Neural cell (in vitro differentiated cells): Measurements from ENCODE around the gene CNOT10. TPM values are rescaled to one million over a fixed set of nuclear protein-coding genes. Genes with fewer than 3 reads are reported as not detected.

ENCODE experiments used
- H2AFZ ChIP-seq: fragments of 200-600, 300-800 bp; sonication (generic), shearing (Covaris generic); 2 replicates; pipeline ENCODE4 v1.6.0; 2014; ENCODE audit warnings: low read depth, mild to moderate bottlenecking, antibody characterized with exemption, low read length, moderate library complexity
- H3F3A ChIP-seq: fragments of 200-600 bp; shearing (Covaris generic); 2 replicates; pipeline ENCODE4 v1.6.1; 2016; ENCODE audit warnings: mild to moderate bottlenecking, moderate library complexity, mixed read lengths, antibody characterized with exemption, low read length; ENCODE audit not compliant: insufficient read depth, poor library complexity, severe bottlenecking
- H3K27ac ChIP-seq: fragments of 200-600, 300-800 bp; sonication (generic), shearing (Covaris generic); 2 replicates; pipeline ENCODE4 v1.5.1; 2014; ENCODE audit warnings: mild to moderate bottlenecking, low read length, moderate library complexity
- H3K27me3 ChIP-seq: fragments of 300-800, 200-600 bp; sonication (generic), shearing (Covaris generic); 2 replicates; pipeline ENCODE4 v1.6.0; 2014; ENCODE audit warnings: mild to moderate bottlenecking, low read depth, low read length, moderate library complexity; ENCODE audit not compliant: insufficient read depth
- H3K36me3 ChIP-seq: fragments of 300-800, 200-600 bp; sonication (generic), shearing (Covaris generic); 2 replicates; pipeline ENCODE4 v1.5.1; 2014; ENCODE audit warnings: mild to moderate bottlenecking, antibody characterized with exemption, low read length, moderate library complexity; ENCODE audit not compliant: insufficient read depth
- H3K4me2 ChIP-seq: fragments of 300-800, 200-600 bp; sonication (generic), shearing (Covaris generic); 2 replicates; pipeline ENCODE4 v1.6.0; 2014; ENCODE audit warnings: mild to moderate bottlenecking, low read length
- H3K4me3 ChIP-seq: fragments of 300-800, 200-600 bp; sonication (generic), shearing (Covaris generic); 2 replicates; pipeline ENCODE4 v1.5.1; 2014; ENCODE audit warnings: mild to moderate bottlenecking, low read length, moderate library complexity
- H3K79me2 ChIP-seq: fragments of 200-600 bp; shearing (Covaris generic); replicated peaks from 2 replicates; pipeline ENCODE4 v1.6.0; 2014; ENCODE audit warnings: mild to moderate bottlenecking, low read length, moderate library complexity; ENCODE audit not compliant: insufficient read depth
- H3K9ac ChIP-seq: fragments of 300-800, 200-600 bp; sonication (generic), shearing (Covaris generic); 2 replicates; pipeline ENCODE4 v1.6.1; 2016; ENCODE audit warnings: mild to moderate bottlenecking, low read length, mixed read lengths
- H3K9me2 ChIP-seq: fragments of 200-600 bp; shearing (Covaris generic); 2 replicates; pipeline ENCODE4 v1.6.1; 2016; ENCODE audit warnings: mild to moderate bottlenecking, low read length, mixed read lengths; ENCODE audit not compliant: insufficient read depth
- H3K9me3 ChIP-seq: fragments of 200-600, 300-800 bp; sonication (generic), shearing (Covaris generic); 2 replicates; pipeline ENCODE4 v1.6.1; 2016; ENCODE audit warnings: mild to moderate bottlenecking, mixed run types, low read length, moderate library complexity, mixed read lengths
- H4K20me1 ChIP-seq: fragments of 200-600 bp; shearing (Covaris generic); 2 replicates; pipeline ENCODE4 v1.6.1; 2016; ENCODE audit warnings: mild to moderate bottlenecking, mixed run types; ENCODE audit not compliant: insufficient read depth
- CTCF ChIP-seq: fragments of 450-650 bp; IDR thresholded peaks from 2 replicates; pipeline ENCODE4 v1.5.1; 2014; ENCODE audit warnings: antibody characterized with exemption, mild to moderate bottlenecking, moderate library complexity; ENCODE audit not compliant: poor library complexity, severe bottlenecking
- EP300 ChIP-seq: fragments of 450-650 bp; conservative IDR thresholded peaks from 2 replicates; pipeline ENCODE4 v1.6.1; 2014; ENCODE audit warnings: antibody characterized with exemption, mild to moderate bottlenecking, moderate library complexity; ENCODE audit not compliant: poor library complexity, severe bottlenecking
- EZH2 ChIP-seq: fragments of 200-600, 300-800 bp; shearing (Covaris generic), sonication (generic); IDR thresholded peaks from 2 replicates; pipeline ENCODE4 v1.6.1; 2014; ENCODE audit warnings: antibody characterized with exemption, low read length, borderline replicate concordance, mild to moderate bottlenecking; ENCODE audit not compliant: insufficient read depth, poor library complexity, severe bottlenecking
- MXI1 ChIP-seq: fragments of 450-650 bp; conservative IDR thresholded peaks from 2 replicates; pipeline ENCODE4 v1.6.1; 2014; ENCODE audit warnings: antibody characterized with exemption, mild to moderate bottlenecking; ENCODE audit not compliant: poor library complexity, severe bottlenecking
- POLR2AphosphoS5 ChIP-seq: IDR thresholded peaks from 2 replicates; pipeline ENCODE4 v1.6.1; 2012
- RAD21 ChIP-seq: fragments of 450-650 bp; conservative IDR thresholded peaks from 2 replicates; pipeline ENCODE4 v1.6.1; 2014; ENCODE audit warnings: antibody characterized with exemption, mild to moderate bottlenecking, moderate library complexity
- REST ChIP-seq: IDR thresholded peaks from 2 replicates; pipeline ENCODE4 v1.6.1; 2012; ENCODE audit warnings: borderline replicate concordance
- SMC3 ChIP-seq: fragments of 450-650 bp; conservative IDR thresholded peaks from 2 replicates; pipeline ENCODE4 v1.6.1; 2014; ENCODE audit warnings: antibody characterized with exemption, mild to moderate bottlenecking, moderate library complexity; ENCODE audit not compliant: poor library complexity
- TAF1 ChIP-seq: IDR thresholded peaks from 2 replicates; pipeline ENCODE4 v1.6.1; 2012; ENCODE audit warnings: low read depth
- polyA plus RNA-seq: library from polyadenylated mRNA; depleted of rRNA; stranded (reverse); fragments of >200 nt; gene quantifications from 2 replicates; pipeline ENCODE4 v1.2.3, GENCODE V29; 2014

The CNOT10 gene
- polyA plus RNA-seq, 1 donor from 2014 or later: 53.8 TPM

DNA sequence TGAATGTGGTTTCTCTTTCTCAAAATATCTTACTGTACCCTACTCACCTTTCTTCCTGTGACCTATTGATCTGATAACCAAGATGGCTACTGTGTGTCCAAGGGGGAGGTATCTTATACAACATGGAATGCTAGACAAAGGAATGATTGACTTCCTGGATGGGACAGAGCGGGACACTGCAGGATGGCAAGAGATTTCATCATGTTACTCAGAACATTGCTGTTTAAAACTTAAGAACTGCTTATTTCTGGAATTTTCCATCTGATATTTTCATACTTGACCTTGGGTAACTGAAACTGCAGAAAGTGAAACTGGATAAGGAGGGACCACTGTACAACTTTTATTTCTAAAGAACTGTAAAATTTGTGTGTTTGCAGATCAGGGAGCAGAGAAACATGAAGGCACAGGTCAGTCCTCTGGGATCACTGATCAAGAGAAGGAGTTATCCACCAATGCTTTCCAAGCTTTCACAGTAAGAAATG is 18.5 kb downstream of the CNOT10 start:
- Histone ChIP-seq H3K9me2 (no peaks in the 10 kb centered on the region), H4K20me1 (no peaks in the 10 kb centered on the region), H3K4me3 (no peak overlapping the region), H3K9me3 (no peaks in the 10 kb centered on the region), H3K79me2 (no peaks in the 10 kb centered on the region), H3K27me3 (no peaks in the 10 kb centered on the region), H2AFZ (no peak overlapping the region), H3K9ac (no peak overlapping the region), H3F3A (no peaks in the 10 kb centered on the region), H3K36me3 (no peaks in the 10 kb centered on the region), H3K4me2 (no peak overlapping the region), H3K27ac (no peak overlapping the region)
- no peak for TF ChIP-seq MXI1
- no peak for TF ChIP-seq SMC3
- no peak for TF ChIP-seq EP300
- no peak for TF ChIP-seq POLR2AphosphoS5

DNA sequence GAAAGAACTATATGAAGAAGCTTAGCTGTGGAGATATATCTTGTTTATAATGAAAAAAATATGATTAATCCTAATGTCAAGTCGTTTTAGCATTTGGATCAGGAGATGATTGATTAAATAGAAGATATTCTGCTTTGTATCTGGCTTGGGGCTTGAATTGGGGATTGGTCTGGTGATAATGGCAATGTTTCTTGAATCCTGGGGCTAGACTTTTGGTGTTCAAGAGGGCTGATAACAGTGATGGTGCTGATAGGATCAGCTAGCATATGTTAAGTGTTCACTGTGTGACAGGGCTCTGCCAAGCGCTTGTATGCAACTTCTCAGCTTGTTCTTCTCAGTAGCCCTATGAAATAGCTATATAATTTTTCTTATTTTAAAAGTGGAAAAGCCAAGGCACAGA is 20.2 kb downstream of the CNOT10 start:
- no peaks in the 10 kb centered on the region for H3K27me3 ChIP-seq
- TF ChIP-seq SMC3: no peak
- TF ChIP-seq MXI1: no peak
- no peak for TF ChIP-seq EP300
- TF ChIP-seq EZH2: no peak
- TF ChIP-seq POLR2AphosphoS5: no peak
- no peak for TF ChIP-seq RAD21
- no peak for TF ChIP-seq CTCF
- TF ChIP-seq TAF1: no peak
- no peak for TF ChIP-seq REST
- no peak overlapping the region for H3K4me2 ChIP-seq
- H3K4me3 ChIP-seq: no peak overlapping the region
- no peaks in the 10 kb centered on the region for H3K79me2 ChIP-seq
- H3K9ac ChIP-seq: no peak overlapping the region
- H4K20me1 ChIP-seq: no peaks in the 10 kb centered on the region
- no peak overlapping the region for H2AFZ ChIP-seq
- H3K9me3 ChIP-seq: no peaks in the 10 kb centered on the region
- no peaks in the 10 kb centered on the region for H3K36me3 ChIP-seq
- no peaks in the 10 kb centered on the region for H3F3A ChIP-seq
- no peak overlapping the region for H3K27ac ChIP-seq
- H3K9me2 ChIP-seq: no peaks in the 10 kb centered on the region
